DMS79 treated with DMSO at 0.1 percent for 48 hours (cell line): ENCODE measurements around the gene SLC39A11.

Experiments
- DNase-seq: peaks from one replicate; lab custom pipeline; 2025; lab: John Stamatoyannopoulos, UW

Gene SLC39A11

GRCh38 chr17:73042809-73043685 is 49.4 kb downstream of the SLC39A11 start:
- no peak for DNase-seq

- no peak for DNase-seq
These were observed 50.3 kb downstream of the SLC39A11 start for GRCh38 chr17:73042225-73042624.

GRCh38 chr17:73039282-73039681 is 53.2 kb downstream of the SLC39A11 start:
- no peak for DNase-seq

- DNase-seq = no peak
These were observed 61.0 kb downstream of the SLC39A11 start for GRCh38 chr17:73031472-73031871.

GRCh38 chr17:73030995-73031394 is 61.5 kb downstream of the SLC39A11 start:
- DNase-seq = no peak

- DNase-seq = no peak
These were observed 62.0 kb downstream of the SLC39A11 start for GRCh38 chr17:73030501-73030921.

- DNase-seq = no peak
These were observed 62.5 kb downstream of the SLC39A11 start for GRCh38 chr17:73029991-73030390.

- DNase-seq = no peak
These were observed 63.5 kb downstream of the SLC39A11 start for GRCh38 chr17:73029021-73029420.

GRCh38 chr17:73028299-73028755 is 64.2 kb downstream of the SLC39A11 start:
- no peak for DNase-seq

- DNase-seq = no peak
These were observed 65.3 kb downstream of the SLC39A11 start for GRCh38 chr17:73027130-73027741.

GRCh38 chr17:73025041-73025560 is 67.4 kb downstream of the SLC39A11 start:
- no peak for DNase-seq

- DNase-seq = no peak
These were observed 68.7 kb downstream of the SLC39A11 start for GRCh38 chr17:73023759-73024158.

GRCh38 chr17:73022694-73023093 is 69.8 kb downstream of the SLC39A11 start:
- peak; percentile 22 for DNase-seq

- peak; percentile 38 for DNase-seq
These were observed 70.7 kb downstream of the SLC39A11 start for GRCh38 chr17:73021771-73022170.

- no peak for DNase-seq
These were observed 72.4 kb downstream of the SLC39A11 start for GRCh38 chr17:73020110-73020509.

GRCh38 chr17:73018599-73018998 is 73.9 kb downstream of the SLC39A11 start:
- DNase-seq = no peak

- DNase-seq = no peak
These were observed 74.8 kb downstream of the SLC39A11 start for GRCh38 chr17:73017658-73018057.

- DNase-seq = no peak
These were observed 76.7 kb downstream of the SLC39A11 start for GRCh38 chr17:73015722-73016276.

GRCh38 chr17:73013816-73014663 is 78.4 kb downstream of the SLC39A11 start:
- no peak for DNase-seq

GRCh38 chr17:73013301-73013700 is 79.2 kb downstream of the SLC39A11 start:
- DNase-seq = no peak

- no peak for DNase-seq
These were observed 81.4 kb downstream of the SLC39A11 start for GRCh38 chr17:73011016-73011486.

- no peak for DNase-seq
These were observed 82.1 kb downstream of the SLC39A11 start for GRCh38 chr17:73010414-73010813.
